Measurements from ENCODE around the gene ESYT3.
"Not testable (repeated sequence)": the region's sequence is repeated elsewhere in the genome, so short reads cannot be mapped to it uniquely, and the experiment has no call there.

GRCh38 chr3:138453940-138454339, 19.5 kb downstream of the ESYT3 start:
- not testable (repeated sequence) for TF ChIP-seq CTCF, POLR2AphosphoS5 (IDR thresholded peaks at IDR 0.05)
